OCI-LY7 (cell line): ENCODE data around the gene CYP4F2. TPM values are rescaled to one million over a fixed set of nuclear protein-coding genes. Genes with fewer than 3 reads are reported as not detected.
"Not testable (repeated sequence)": the region's sequence is repeated elsewhere in the genome, so short reads cannot be mapped to it uniquely, and the experiment has no call there.

Source experiments
- BruUV-seq: library from RNA; stranded (reverse); fragments of 400-500 nt; replicated peaks from 2 replicates; lab custom pipeline; 2021; lab: Mats Ljungman, UMichigan
- CTCF ChIA-PET: fragments of 300-600 bp; sonication (Branson Sonifier 250); formaldehyde crosslinking; loops from one replicate; lab custom pipeline; 2022; ENCODE audit warnings: antibody characterized with exemption; ENCODE audit not compliant: unreplicated experiment; lab: Charles Lee
- POLR2A ChIA-PET: fragments of 300-600 bp; sonication (Branson Sonifier 250); formaldehyde crosslinking; loops from one replicate; lab custom pipeline; 2022; ENCODE audit warnings: antibody characterized with exemption; lab: Charles Lee
- DNase-seq: peaks from one replicate; pipeline ENCODE4 v3.0.0-alpha.2; 2015; ENCODE audit warnings: low spot score
- H2AFZ ChIP-seq: fragments of 200-600 bp; sonication (generic), shearing (Covaris generic); 2 replicates; pipeline ENCODE4 v1.6.1; 2014; ENCODE audit warnings: mild to moderate bottlenecking, antibody characterized with exemption, low read length, moderate library complexity
- H3K27ac ChIP-seq: fragments of 200-600 bp; sonication (generic); 2 replicates; pipeline ENCODE4 v1.5.1; 2014; ENCODE audit warnings: mixed run types, low read depth, mild to moderate bottlenecking, moderate library complexity, low read length, inconsistent platforms; ENCODE audit not compliant: poor library complexity, severe bottlenecking
- H3K36me3 ChIP-seq: fragments of 200-600 bp; sonication (generic); 2 replicates; pipeline ENCODE4 v1.6.1; 2014; ENCODE audit warnings: mild to moderate bottlenecking, antibody characterized with exemption, low read length, moderate library complexity, mixed read lengths; ENCODE audit not compliant: insufficient read depth
- H3K4me1 ChIP-seq: fragments of 200-600 bp; sonication (generic); 2 replicates; pipeline ENCODE4 v1.5.1; 2014; ENCODE audit warnings: mild to moderate bottlenecking, low read length; ENCODE audit not compliant: insufficient read depth, poor library complexity, severe bottlenecking
- H3K4me2 ChIP-seq: fragments of 200-600 bp; sonication (generic); 2 replicates; pipeline ENCODE4 v1.6.1; 2014; ENCODE audit warnings: mild to moderate bottlenecking, low read length
- H3K4me3 ChIP-seq: fragments of 200-600 bp; sonication (generic); 2 replicates; pipeline ENCODE4 v1.5.1; 2014; ENCODE audit warnings: mild to moderate bottlenecking, low read depth, low read length; ENCODE audit not compliant: poor library complexity, severe bottlenecking
- H3K79me2 ChIP-seq: fragments of 200-600 bp; sonication (generic); 2 replicates; pipeline ENCODE4 v1.6.1; 2016; ENCODE audit warnings: low read depth, mild to moderate bottlenecking, low read length, moderate library complexity, mixed read lengths; ENCODE audit not compliant: insufficient read depth
- H3K9me2 ChIP-seq: fragments of 200-600 bp; sonication (generic); 2 replicates; pipeline ENCODE4 v1.6.1; 2016; ENCODE audit warnings: mild to moderate bottlenecking, low read length, mixed read lengths; ENCODE audit not compliant: insufficient read depth
- H3K9me3 ChIP-seq: fragments of 200-600 bp; sonication (generic); 2 replicates; pipeline ENCODE4 v1.6.1; 2014; ENCODE audit warnings: mild to moderate bottlenecking, mixed run types, low read length, mixed read lengths
- H4K20me1 ChIP-seq: fragments of 200-600 bp; sonication (generic); 2 replicates; pipeline ENCODE4 v1.6.1; 2014; ENCODE audit warnings: mild to moderate bottlenecking, antibody characterized with exemption, low read length, moderate library complexity, mixed read lengths; ENCODE audit not compliant: insufficient read depth
- CTCF ChIP-seq: fragments of 200-600 bp; sonication (generic); conservative IDR thresholded peaks from 2 replicates; pipeline ENCODE4 v1.5.1; 2014; ENCODE audit warnings: mild to moderate bottlenecking, antibody characterized with exemption, low read length, moderate library complexity, mixed read lengths
- EZH2phosphoT487 ChIP-seq: fragments of 200-600 bp; sonication (generic); IDR thresholded peaks from 2 replicates; pipeline ENCODE4 v1.6.1; 2018; ENCODE audit warnings: low read depth, borderline replicate concordance, mild to moderate bottlenecking, mixed run types, antibody characterized with exemption, low read length, moderate library complexity, mixed read lengths
- intact Hi-C: fragments of 100-400 bp; cut with micrococcal nuclease; formaldehyde crosslinking; loops from one replicate; pipeline ENCODE4 v1.10.0; 2022; ENCODE audit not compliant: unreplicated experiment
- total RNA-seq, 2 experiments: library from RNA; depleted of rRNA in 1 of 2; stranded (reverse); fragments of >200 nt in 1 of 2; shearing (Covaris generic) in 1 of 2; gene quantifications; 2 replicates each; pipeline ENCODE4 v1.2.3, GENCODE V29; 2014 to 2022

Gene CYP4F2
- total RNA-seq, 2 experiments from 2014 or later: not detected

DNA sequence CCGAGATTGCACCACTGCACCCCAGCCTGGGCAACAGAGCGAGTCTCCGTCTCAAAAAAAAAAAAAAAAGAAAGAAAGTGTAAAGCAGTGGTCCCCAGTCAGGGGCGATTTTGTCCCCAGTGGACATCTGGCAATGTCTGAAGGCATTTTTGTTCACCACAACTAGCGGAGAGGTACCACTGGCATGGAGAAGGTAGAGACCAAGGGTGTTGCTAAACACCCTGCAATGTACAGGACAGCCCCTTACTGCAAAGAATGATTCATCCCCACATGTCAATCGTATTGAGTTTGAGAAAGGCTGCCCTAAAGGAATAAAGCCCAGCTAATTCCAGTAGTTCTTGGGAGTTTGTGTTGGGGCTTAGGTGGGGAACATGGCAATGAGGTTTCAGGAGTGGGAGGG is 38.7 kb downstream of the CYP4F2 start:
- H3K9me2 ChIP-seq: no peaks in the 10 kb centered on the region
- no peak for DNase-seq
- H3K36me3 ChIP-seq: no peaks in the 10 kb centered on the region
- no peak overlapping the region for H3K27ac ChIP-seq
- no peak for TF ChIP-seq EZH2phosphoT487
- TF ChIP-seq CTCF: no peak
- H3K4me3 ChIP-seq: no peak overlapping the region
- BruUV-seq: no TSS peak
- no peaks in the 10 kb centered on the region for H3K79me2 ChIP-seq
- POLR2A ChIA-PET: interaction anchor here (0.7 kb wide), 1 partner anchor 23 kb away, joined by 4 read pairs; no protein-coding TSS in a partner anchor
- H2AFZ ChIP-seq: no peak overlapping the region
- H4K20me1 ChIP-seq: no peaks in the 10 kb centered on the region
- H3K4me1 ChIP-seq: no peaks in the 10 kb centered on the region
- intact Hi-C loops: no loop called here
- CTCF ChIA-PET: no interaction called here
- no peaks in the 10 kb centered on the region for H3K9me3 ChIP-seq
- no peak overlapping the region for H3K4me2 ChIP-seq

DNA sequence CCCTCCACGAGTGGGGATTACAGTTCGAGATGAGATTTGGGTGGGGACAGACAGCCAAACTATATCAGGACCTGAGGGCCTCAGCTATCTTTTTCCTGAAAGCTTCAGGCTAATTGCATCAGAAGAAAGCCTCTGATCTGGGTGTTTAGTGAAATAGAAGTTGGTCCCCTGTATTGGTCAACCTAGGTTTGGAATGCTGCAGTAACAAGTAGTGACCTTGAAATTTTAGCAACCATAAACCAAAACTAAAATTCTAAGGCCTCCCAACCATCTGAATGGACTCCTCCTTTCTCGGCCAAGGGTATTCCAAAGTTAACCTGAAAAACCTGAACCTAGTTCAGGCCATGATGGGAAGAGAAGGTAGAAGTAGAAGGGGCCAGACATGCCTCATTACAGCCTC is 47.5 kb downstream of the CYP4F2 start:
- no TSS peak for BruUV-seq
- H3K36me3 ChIP-seq: no peaks in the 10 kb centered on the region
- H3K9me2 ChIP-seq: no peaks in the 10 kb centered on the region
- CTCF ChIA-PET: no interaction called here
- POLR2A ChIA-PET: no interaction called here
- H3K9me3 ChIP-seq: no peaks in the 10 kb centered on the region
- H3K79me2 ChIP-seq: no peaks in the 10 kb centered on the region
- intact Hi-C loops: no loop called here
- H3K4me1 ChIP-seq: no peaks in the 10 kb centered on the region
- TF ChIP-seq CTCF (no peak), EZH2phosphoT487 (no peak)
- H3K27ac ChIP-seq: no peak overlapping the region
- no peaks in the 10 kb centered on the region for H4K20me1 ChIP-seq
- no peak overlapping the region for H3K4me3 ChIP-seq
- DNase-seq: no peak
- H2AFZ ChIP-seq: no peak overlapping the region
- H3K4me2 ChIP-seq: no peak overlapping the region

GRCh38 chr19:15846923-15847322 is 51.0 kb downstream of the CYP4F2 start:
- TF ChIP-seq EZH2phosphoT487: no peak
- TF ChIP-seq CTCF: no peak
- no peak overlapping the region for H3K27ac ChIP-seq
- no peaks in the 10 kb centered on the region for H3K9me2 ChIP-seq
- H3K36me3 ChIP-seq: no peaks in the 10 kb centered on the region
- no peak overlapping the region for H3K4me2 ChIP-seq
- POLR2A ChIA-PET: interaction anchor here (2.0 kb wide), 1 partner anchor 9 kb away, joined by 5 read pairs; no protein-coding TSS in a partner anchor
- H3K9me3 ChIP-seq: no peaks in the 10 kb centered on the region
- intact Hi-C loops: no loop called here
- CTCF ChIA-PET: no interaction called here
- DNase-seq: no peak
- H3K79me2 ChIP-seq: no peaks in the 10 kb centered on the region
- H3K4me3 ChIP-seq: no peak overlapping the region
- H2AFZ ChIP-seq: no peak overlapping the region
- no TSS peak for BruUV-seq
- H3K4me1 ChIP-seq: no peaks in the 10 kb centered on the region
- no peaks in the 10 kb centered on the region for H4K20me1 ChIP-seq

DNA sequence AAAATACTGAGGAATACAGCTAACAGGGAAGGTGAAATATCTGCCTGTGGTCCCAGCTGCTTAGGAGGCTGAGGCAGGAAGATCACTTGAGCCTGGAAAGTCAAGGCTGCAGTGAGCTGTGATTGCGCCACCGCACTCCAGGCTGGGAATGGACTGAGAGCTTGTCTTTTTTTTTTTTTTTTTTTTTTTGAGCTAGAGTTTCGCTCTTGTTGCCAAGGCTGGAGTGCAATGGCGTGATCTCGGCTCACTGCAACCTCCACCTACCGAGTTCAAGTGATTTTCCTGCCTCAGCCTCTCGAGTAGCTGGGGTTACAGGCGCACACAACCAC is 54.0 kb downstream of the CYP4F2 start:
- H3K4me1 ChIP-seq, H3K36me3 ChIP-seq, BruUV-seq, intact Hi-C loops, H3K9me3 ChIP-seq, H3K27ac ChIP-seq, H3K79me2 ChIP-seq, H2AFZ ChIP-seq, H4K20me1 ChIP-seq, H3K4me2 ChIP-seq, DNase-seq, H3K9me2 ChIP-seq, H3K4me3 ChIP-seq: not testable (repeated sequence)
- POLR2A ChIA-PET: interaction anchor here (0.7 kb wide), 1 partner anchor 151 kb away, joined by 3 read pairs; no protein-coding TSS in a partner anchor
- CTCF ChIA-PET: interaction anchor here (0.6 kb wide), 1 partner anchor 54 kb away, joined by 4 read pairs; the partner anchor contains the start of gene CYP4F2
